OCI-LY3 (cell line): ENCODE measurements around the gene ZNF641.

Experiments used
- EZH2phosphoT487 ChIP-seq: fragments of 200-600 bp; shearing (Covaris generic); IDR thresholded peaks from 2 replicates; pipeline ENCODE4 v1.6.1; 2018; ENCODE audit warnings: antibody characterized with exemption, mixed run types, low read depth
- TF ChIP-seq, protein P1 (sequence below): fragments of 200-600, 300-600 bp; sonication (generic); IDR thresholded peaks from 2 replicates; pipeline ENCODE4 v1.5.1; 2014; ENCODE audit warnings: antibody characterized with exemption, low read length, low read depth

- TF ChIP-seq, protein P1, sequence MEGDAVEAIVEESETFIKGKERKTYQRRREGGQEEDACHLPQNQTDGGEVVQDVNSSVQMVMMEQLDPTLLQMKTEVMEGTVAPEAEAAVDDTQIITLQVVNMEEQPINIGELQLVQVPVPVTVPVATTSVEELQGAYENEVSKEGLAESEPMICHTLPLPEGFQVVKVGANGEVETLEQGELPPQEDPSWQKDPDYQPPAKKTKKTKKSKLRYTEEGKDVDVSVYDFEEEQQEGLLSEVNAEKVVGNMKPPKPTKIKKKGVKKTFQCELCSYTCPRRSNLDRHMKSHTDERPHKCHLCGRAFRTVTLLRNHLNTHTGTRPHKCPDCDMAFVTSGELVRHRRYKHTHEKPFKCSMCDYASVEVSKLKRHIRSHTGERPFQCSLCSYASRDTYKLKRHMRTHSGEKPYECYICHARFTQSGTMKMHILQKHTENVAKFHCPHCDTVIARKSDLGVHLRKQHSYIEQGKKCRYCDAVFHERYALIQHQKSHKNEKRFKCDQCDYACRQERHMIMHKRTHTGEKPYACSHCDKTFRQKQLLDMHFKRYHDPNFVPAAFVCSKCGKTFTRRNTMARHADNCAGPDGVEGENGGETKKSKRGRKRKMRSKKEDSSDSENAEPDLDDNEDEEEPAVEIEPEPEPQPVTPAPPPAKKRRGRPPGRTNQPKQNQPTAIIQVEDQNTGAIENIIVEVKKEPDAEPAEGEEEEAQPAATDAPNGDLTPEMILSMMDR: no peak
- no peak for TF ChIP-seq EZH2phosphoT487
Observed at GRCh38 chr12:48331399-48331798, 19.3 kb downstream of the ZNF641 start.
